Keratinocyte (primary cell): ENCODE results near the gene SSTR5. TPM values are rescaled to one million over a fixed set of nuclear protein-coding genes. Genes with fewer than 3 reads are reported as not detected.

Experiments
- DNase-seq: peaks from one replicate; pipeline ENCODE4 v3.0.0-alpha.2; 2011; ENCODE audit warnings: low read depth, missing footprints, low spot score
- FAIRE-seq: peaks from 2 replicates; lab custom pipeline; 2011; peaks lifted over from hg19 to GRCh38; lab: Jason Lieb, UNC
- H2AFZ ChIP-seq: 2 replicates; pipeline ENCODE4 v1.6.0; 2012; ENCODE audit warnings: low read length, control low read depth, inconsistent platforms; ENCODE audit not compliant: control insufficient read depth
- H3K27ac ChIP-seq: 2 replicates; pipeline ENCODE4 v1.5.1; 2011; ENCODE audit warnings: low read length; ENCODE audit not compliant: control insufficient read depth, insufficient read depth
- H3K27me3 ChIP-seq: 3 replicates; pipeline ENCODE4 v1.6.0; 2011; ENCODE audit warnings: low read length; ENCODE audit not compliant: control insufficient read depth, insufficient read depth; ENCODE audit errors: extremely low read depth
- H3K36me3 ChIP-seq, 2 experiments: 2 replicates in 1 of 2; 3 replicates in 1 of 2; pipeline ENCODE4 v1.5.1; 2011; ENCODE audit warnings: low read length in 2 of 2, mild to moderate bottlenecking in 1 of 2; ENCODE audit not compliant: control insufficient read depth in 2 of 2, insufficient read depth in 2 of 2; ENCODE audit errors: extremely low read depth in 1 of 2
- H3K4me1 ChIP-seq: 3 replicates; pipeline ENCODE4 v1.5.1; 2011; ENCODE audit warnings: low read length; ENCODE audit not compliant: control insufficient read depth, insufficient read depth; ENCODE audit errors: extremely low read depth
- H3K4me2 ChIP-seq: 3 replicates; pipeline ENCODE4 v1.6.0; 2011; ENCODE audit warnings: low read depth, low read length; ENCODE audit not compliant: control insufficient read depth, insufficient read depth; ENCODE audit errors: extremely low read depth
- H3K4me3 ChIP-seq, 3 experiments: fragments of 200-600 bp in 1 of 3; sonication (generic) in 1 of 3; 2 replicates in 2 of 3; 3 replicates in 1 of 3; pipeline ENCODE4 v1.5.1; 2011 to 2016; ENCODE audit warnings: low read length in 3 of 3, mild to moderate bottlenecking in 3 of 3, control low read depth in 2 of 3, inconsistent platforms in 1 of 3, low read depth in 1 of 3, mixed read lengths in 1 of 3, mixed run types in 1 of 3, moderate library complexity in 1 of 3; ENCODE audit not compliant: control insufficient read depth in 2 of 3, insufficient read depth in 2 of 3; ENCODE audit errors: extremely low read depth in 1 of 3
- H3K79me2 ChIP-seq: 2 replicates; pipeline ENCODE4 v1.6.0; 2012; ENCODE audit warnings: low read length; ENCODE audit not compliant: control insufficient read depth, insufficient read depth
- H3K9ac ChIP-seq: 3 replicates; pipeline ENCODE4 v1.6.0; 2011; ENCODE audit warnings: low read length; ENCODE audit not compliant: control insufficient read depth, insufficient read depth; ENCODE audit errors: extremely low read depth
- H3K9me1 ChIP-seq: 3 replicates; pipeline ENCODE4 v1.6.0; 2011; ENCODE audit warnings: low read length; ENCODE audit not compliant: control insufficient read depth, insufficient read depth; ENCODE audit errors: extremely low read depth
- H3K9me3 ChIP-seq: 2 replicates; pipeline ENCODE4 v1.5.1; 2012; ENCODE audit warnings: low read depth, low read length; ENCODE audit not compliant: control insufficient read depth
- H4K20me1 ChIP-seq: 3 replicates; pipeline ENCODE4 v1.6.0; 2011; ENCODE audit warnings: low read length; ENCODE audit not compliant: control insufficient read depth, insufficient read depth; ENCODE audit errors: extremely low read depth
- CTCF ChIP-seq, 3 experiments: IDR thresholded peaks in 1 of 3; conservative IDR thresholded peaks in 1 of 3; optimal IDR thresholded peaks in 1 of 3; 2 replicates in 2 of 3; 3 replicates in 1 of 3; pipeline versions ENCODE3 to v1.5.1; 2011; ENCODE audit warnings: low read length in 3 of 3, mild to moderate bottlenecking in 3 of 3, moderate library complexity in 2 of 3, control low read depth in 1 of 3, inconsistent platforms in 1 of 3; ENCODE audit not compliant: insufficient read depth in 2 of 3; ENCODE audit errors: extremely low read depth in 1 of 3
- EZH2 ChIP-seq: IDR thresholded peaks from one replicate; pipeline ENCODE4 v1.6.1; 2012; ENCODE audit warnings: inconsistent platforms, mild to moderate bottlenecking, low read length, moderate library complexity
- dilution Hi-C: fragments of 300-500 bp; cut with MboI; formaldehyde crosslinking; loops from one replicate; pipeline ENCODE4 v1.7.0; 2020; ENCODE audit warnings: low sequenced_read_pairs; ENCODE audit not compliant: extremely low pct_ligation_motif_present
- polyA plus RNA-seq, 5 experiments: library from polyadenylated mRNA; depleted of rRNA in 3 of 5; stranded (reverse) in 3 of 5; stranded (forward) in 1 of 5; unstranded in 1 of 5; fragments of >200 nt; gene quantifications; 1 replicate in 1 of 5; 2 replicates in 3 of 5; 3 replicates in 1 of 5; pipeline versions ENCODE4 v1.2.1 to v1.2.3, GENCODE V29; 2011 to 2012; ENCODE audit warnings: missing spikeins in 2 of 5, low read depth in 1 of 5, low replicate concordance in 1 of 5

SSTR5 gene
- polyA plus RNA-seq, 1 donor (not counting 4 experiments of a cell fraction or from before 2014, with no cell fraction given) = not detected

- Histone ChIP-seq H3K4me3 (no peak overlapping the region), H3K9me1 (no peaks in the 10 kb centered on the region), H3K27ac (no peak overlapping the region), H3K79me2 (no peaks in the 10 kb centered on the region), H4K20me1 (peaks cover 2% of the 10 kb centered on the region), H3K9ac (no peak overlapping the region), H3K36me3 (no peaks in the 10 kb centered on the region), H2AFZ (no peak overlapping the region), H3K27me3 (peaks cover 38% of the 10 kb centered on the region), H3K4me1 (no peaks in the 10 kb centered on the region), H3K9me3 (no peaks in the 10 kb centered on the region), H3K4me2 (no peak overlapping the region)
- TF ChIP-seq EZH2 (no peak), CTCF (optimal IDR thresholded peaks at IDR 0.05 in 1 of 3, IDR thresholded peaks at IDR 0.05 in 1 of 3, conservative IDR thresholded peaks at IDR 0.05 in 1 of 3; ENCODE audit: extremely low read depth in 1 of 3, insufficient read depth in 2 of 3, low read length in 3 of 3) (no peak)
- FAIRE-seq = no peak
- DNase-seq = no peak
- dilution Hi-C loops = no loop called here
Observed at GRCh38 chr16:1027501-1027815, 45.1 kb upstream of the SSTR5 start.

GRCh38 chr16:1028056-1028455, 44.5 kb upstream of the SSTR5 start:
- Histone ChIP-seq H3K27me3 (peaks cover 33% of the 10 kb centered on the region), H3K4me3 (no peak overlapping the region), H3K9me3 (no peaks in the 10 kb centered on the region), H4K20me1 (peaks cover 2% of the 10 kb centered on the region), H3K79me2 (no peaks in the 10 kb centered on the region), H3K36me3 (no peaks in the 10 kb centered on the region), H3K27ac (no peak overlapping the region), H3K9me1 (no peaks in the 10 kb centered on the region), H2AFZ (no peak overlapping the region), H3K4me2 (no peak overlapping the region), H3K9ac (no peak overlapping the region), H3K4me1 (no peaks in the 10 kb centered on the region)
- FAIRE-seq = no peak
- TF ChIP-seq EZH2 = no peak
- no peak for TF ChIP-seq CTCF (optimal IDR thresholded peaks at IDR 0.05 in 1 of 3, IDR thresholded peaks at IDR 0.05 in 1 of 3, conservative IDR thresholded peaks at IDR 0.05 in 1 of 3; ENCODE audit: extremely low read depth in 1 of 3, insufficient read depth in 2 of 3, low read length in 3 of 3)
- dilution Hi-C loops = no loop called here
- DNase-seq = no peak
